Measurements from ENCODE around the gene PER1. TPM values are rescaled to one million over a fixed set of nuclear protein-coding genes. Genes with fewer than 3 reads are reported as not detected.
A peak's percentile ranks its signal among the peaks of the same experiment; 100 is the strongest.

The PER1 gene
- total and polyA plus RNA-seq, 2 of the 13 experiments (the other 11 are each of a cell fraction or from before 2014, with no cell fraction given): 2.6 to 3.6 TPM

DNA sequence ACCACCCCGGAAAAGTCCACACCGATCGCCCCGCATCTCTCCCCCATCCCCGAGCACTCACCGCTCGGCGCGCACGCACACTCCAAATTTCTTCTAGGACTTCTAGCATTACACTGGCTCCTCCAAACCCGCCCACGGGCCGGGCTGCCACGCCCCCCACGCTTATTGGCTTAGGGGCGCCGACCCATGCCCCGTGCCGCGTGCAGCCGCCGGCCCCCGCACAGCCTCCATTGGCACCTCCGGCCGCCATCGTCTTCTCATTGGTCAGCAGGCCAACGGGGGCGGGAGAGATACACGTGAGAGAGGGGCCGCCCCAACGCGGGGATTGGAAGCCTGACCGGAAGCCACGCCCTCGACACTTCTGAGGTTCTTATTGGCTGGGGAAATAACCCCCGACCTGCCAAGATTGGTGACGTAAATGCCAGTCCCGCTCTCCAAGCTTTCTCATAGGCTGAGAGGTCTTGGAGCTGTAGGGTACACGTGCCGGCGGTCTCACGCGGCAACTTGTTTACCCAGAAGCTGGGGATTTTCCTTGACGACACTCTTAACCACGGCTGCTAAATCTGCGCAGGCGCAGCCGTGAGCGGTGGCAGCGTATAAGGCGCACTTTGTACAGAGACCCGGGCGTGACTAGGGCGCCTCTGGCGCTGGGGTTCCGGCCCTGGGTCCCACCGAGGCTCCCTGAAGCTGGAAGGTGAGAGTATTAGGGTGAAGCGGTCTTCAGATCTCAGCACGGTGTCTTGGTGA, 4.2 kb upstream of the PER1 start (continued):
- TF ChIP-seq, protein P1, sequence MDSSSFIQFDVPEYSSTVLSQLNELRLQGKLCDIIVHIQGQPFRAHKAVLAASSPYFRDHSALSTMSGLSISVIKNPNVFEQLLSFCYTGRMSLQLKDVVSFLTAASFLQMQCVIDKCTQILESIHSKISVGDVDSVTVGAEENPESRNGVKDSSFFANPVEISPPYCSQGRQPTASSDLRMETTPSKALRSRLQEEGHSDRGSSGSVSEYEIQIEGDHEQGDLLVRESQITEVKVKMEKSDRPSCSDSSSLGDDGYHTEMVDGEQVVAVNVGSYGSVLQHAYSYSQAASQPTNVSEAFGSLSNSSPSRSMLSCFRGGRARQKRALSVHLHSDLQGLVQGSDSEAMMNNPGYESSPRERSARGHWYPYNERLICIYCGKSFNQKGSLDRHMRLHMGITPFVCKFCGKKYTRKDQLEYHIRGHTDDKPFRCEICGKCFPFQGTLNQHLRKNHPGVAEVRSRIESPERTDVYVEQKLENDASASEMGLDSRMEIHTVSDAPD (CRISPR knock-in tag; IDR thresholded peaks at IDR 0.05): no peak
- peak; percentile 33; the same call in 1 of the 2 replicates for TF ChIP-seq GATAD2A (CRISPR knock-in tag; IDR thresholded peaks at IDR 0.05)
- TF ChIP-seq, protein P2, sequence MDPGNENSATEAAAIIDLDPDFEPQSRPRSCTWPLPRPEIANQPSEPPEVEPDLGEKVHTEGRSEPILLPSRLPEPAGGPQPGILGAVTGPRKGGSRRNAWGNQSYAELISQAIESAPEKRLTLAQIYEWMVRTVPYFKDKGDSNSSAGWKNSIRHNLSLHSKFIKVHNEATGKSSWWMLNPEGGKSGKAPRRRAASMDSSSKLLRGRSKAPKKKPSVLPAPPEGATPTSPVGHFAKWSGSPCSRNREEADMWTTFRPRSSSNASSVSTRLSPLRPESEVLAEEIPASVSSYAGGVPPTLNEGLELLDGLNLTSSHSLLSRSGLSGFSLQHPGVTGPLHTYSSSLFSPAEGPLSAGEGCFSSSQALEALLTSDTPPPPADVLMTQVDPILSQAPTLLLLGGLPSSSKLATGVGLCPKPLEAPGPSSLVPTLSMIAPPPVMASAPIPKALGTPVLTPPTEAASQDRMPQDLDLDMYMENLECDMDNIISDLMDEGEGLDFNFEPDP (CRISPR knock-in tag; conservative IDR thresholded peaks at IDR 0.05): no peak
- TF ChIP-seq HNRNPUL1 (IDR thresholded peaks at IDR 0.05; ENCODE audit: low read depth, low read length): no peak
- no peak for TF ChIP-seq SP140L (CRISPR knock-in tag; IDR thresholded peaks at IDR 0.05; ENCODE audit: borderline replicate concordance)
- TF ChIP-seq ZNF20 (CRISPR knock-in tag; IDR thresholded peaks at IDR 0.05): no peak
- TF ChIP-seq, protein P3, sequence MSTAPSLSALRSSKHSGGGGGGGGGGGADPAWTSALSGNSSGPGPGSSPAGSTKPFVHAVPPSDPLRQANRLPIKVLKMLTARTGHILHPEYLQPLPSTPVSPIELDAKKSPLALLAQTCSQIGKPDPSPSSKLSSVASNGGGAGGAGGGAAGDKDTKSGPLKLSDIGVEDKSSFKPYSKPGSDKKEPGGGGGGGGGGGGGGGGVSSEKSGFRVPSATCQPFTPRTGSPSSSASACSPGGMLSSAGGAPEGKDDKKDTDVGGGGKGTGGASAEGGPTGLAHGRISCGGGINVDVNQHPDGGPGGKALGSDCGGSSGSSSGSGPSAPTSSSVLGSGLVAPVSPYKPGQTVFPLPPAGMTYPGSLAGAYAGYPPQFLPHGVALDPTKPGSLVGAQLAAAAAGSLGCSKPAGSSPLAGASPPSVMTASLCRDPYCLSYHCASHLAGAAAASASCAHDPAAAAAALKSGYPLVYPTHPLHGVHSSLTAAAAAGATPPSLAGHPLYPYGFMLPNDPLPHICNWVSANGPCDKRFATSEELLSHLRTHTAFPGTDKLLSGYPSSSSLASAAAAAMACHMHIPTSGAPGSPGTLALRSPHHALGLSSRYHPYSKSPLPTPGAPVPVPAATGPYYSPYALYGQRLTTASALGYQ (CRISPR knock-in tag; IDR thresholded peaks at IDR 0.05): peak; percentile 50; the same call in 1 of the 2 replicates
- TF ChIP-seq, protein P4, sequence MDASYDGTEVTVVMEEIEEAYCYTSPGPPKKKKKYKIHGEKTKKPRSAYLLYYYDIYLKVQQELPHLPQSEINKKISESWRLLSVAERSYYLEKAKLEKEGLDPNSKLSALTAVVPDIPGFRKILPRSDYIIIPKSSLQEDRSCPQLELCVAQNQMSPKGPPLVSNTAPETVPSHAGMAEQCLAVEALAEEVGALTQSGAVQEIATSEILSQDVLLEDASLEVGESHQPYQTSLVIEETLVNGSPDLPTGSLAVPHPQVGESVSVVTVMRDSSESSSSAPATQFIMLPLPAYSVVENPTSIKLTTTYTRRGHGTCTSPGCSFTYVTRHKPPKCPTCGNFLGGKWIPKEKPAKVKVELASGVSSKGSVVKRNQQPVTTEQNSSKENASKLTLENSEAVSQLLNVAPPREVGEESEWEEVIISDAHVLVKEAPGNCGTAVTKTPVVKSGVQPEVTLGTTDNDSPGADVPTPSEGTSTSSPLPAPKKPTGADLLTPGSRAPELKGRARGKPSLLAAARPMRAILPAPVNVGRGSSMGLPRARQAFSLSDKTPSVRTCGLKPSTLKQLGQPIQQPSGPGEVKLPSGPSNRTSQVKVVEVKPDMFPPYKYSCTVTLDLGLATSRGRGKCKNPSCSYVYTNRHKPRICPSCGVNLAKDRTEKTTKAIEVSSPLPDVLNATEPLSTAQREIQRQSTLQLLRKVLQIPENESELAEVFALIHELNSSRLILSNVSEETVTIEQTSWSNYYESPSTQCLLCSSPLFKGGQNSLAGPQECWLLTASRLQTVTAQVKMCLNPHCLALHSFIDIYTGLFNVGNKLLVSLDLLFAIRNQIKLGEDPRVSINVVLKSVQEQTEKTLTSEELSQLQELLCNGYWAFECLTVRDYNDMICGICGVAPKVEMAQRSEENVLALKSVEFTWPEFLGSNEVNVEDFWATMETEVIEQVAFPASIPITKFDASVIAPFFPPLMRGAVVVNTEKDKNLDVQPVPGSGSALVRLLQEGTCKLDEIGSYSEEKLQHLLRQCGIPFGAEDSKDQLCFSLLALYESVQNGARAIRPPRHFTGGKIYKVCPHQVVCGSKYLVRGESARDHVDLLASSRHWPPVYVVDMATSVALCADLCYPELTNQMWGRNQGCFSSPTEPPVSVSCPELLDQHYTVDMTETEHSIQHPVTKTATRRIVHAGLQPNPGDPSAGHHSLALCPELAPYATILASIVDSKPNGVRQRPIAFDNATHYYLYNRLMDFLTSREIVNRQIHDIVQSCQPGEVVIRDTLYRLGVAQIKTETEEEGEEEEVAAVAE (CRISPR knock-in tag; IDR thresholded peaks at IDR 0.05; ENCODE audit: borderline replicate concordance): no peak
- TF ChIP-seq ZNF703 (CRISPR knock-in tag; IDR thresholded peaks at IDR 0.05; ENCODE audit: borderline replicate concordance): no peak
- TF ChIP-seq, protein P5, sequence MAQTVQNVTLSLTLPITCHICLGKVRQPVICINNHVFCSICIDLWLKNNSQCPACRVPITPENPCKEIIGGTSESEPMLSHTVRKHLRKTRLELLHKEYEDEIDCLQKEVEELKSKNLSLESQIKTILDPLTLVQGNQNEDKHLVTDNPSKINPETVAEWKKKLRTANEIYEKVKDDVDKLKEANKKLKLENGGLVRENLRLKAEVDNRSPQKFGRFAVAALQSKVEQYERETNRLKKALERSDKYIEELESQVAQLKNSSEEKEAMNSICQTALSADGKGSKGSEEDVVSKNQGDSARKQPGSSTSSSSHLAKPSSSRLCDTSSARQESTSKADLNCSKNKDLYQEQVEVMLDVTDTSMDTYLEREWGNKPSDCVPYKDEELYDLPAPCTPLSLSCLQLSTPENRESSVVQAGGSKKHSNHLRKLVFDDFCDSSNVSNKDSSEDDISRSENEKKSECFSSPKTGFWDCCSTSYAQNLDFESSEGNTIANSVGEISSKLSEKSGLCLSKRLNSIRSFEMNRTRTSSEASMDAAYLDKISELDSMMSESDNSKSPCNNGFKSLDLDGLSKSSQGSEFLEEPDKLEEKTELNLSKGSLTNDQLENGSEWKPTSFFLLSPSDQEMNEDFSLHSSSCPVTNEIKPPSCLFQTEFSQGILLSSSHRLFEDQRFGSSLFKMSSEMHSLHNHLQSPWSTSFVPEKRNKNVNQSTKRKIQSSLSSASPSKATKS (CRISPR knock-in tag; IDR thresholded peaks at IDR 0.05): no peak
- TF ChIP-seq, protein P6, sequence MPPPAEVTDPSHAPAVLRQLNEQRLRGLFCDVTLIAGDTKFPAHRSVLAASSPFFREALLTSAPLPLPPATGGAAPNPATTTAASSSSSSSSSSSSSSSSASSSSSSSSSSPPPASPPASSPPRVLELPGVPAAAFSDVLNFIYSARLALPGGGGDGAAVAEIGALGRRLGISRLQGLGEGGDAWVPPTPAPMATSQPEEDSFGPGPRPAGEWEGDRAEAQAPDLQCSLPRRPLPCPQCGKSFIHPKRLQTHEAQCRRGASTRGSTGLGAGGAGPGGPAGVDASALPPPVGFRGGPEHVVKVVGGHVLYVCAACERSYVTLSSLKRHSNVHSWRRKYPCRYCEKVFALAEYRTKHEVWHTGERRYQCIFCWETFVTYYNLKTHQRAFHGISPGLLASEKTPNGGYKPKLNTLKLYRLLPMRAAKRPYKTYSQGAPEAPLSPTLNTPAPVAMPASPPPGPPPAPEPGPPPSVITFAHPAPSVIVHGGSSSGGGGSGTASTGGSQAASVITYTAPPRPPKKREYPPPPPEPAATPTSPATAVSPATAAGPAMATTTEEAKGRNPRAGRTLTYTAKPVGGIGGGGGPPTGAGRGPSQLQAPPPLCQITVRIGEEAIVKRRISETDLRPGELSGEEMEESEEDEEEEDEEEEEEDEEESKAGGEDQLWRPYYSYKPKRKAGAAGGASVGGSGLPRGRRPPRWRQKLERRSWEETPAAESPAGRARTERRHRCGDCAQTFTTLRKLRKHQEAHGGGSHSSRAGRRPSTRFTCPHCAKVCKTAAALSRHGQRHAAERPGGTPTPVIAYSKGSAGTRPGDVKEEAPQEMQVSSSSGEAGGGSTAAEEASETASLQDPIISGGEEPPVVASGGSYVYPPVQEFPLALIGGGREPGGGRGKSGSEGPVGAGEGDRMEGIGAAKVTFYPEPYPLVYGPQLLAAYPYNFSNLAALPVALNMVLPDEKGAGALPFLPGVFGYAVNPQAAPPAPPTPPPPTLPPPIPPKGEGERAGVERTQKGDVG (CRISPR knock-in tag; IDR thresholded peaks at IDR 0.05; ENCODE audit: borderline replicate concordance): peak; percentile 32; the same call in 1 of the 2 replicates

Measured in HepG2 (cell line).